ENCODE data around the gene IFNLR1. TPM values are rescaled to one million over a fixed set of nuclear protein-coding genes. Genes with fewer than 3 reads are reported as not detected.

IFNLR1 gene
- total and polyA plus RNA-seq, 9 of the 15 experiments (the other 6 are each of a cell fraction or from before 2014, with no cell fraction given): not detected

DNA sequence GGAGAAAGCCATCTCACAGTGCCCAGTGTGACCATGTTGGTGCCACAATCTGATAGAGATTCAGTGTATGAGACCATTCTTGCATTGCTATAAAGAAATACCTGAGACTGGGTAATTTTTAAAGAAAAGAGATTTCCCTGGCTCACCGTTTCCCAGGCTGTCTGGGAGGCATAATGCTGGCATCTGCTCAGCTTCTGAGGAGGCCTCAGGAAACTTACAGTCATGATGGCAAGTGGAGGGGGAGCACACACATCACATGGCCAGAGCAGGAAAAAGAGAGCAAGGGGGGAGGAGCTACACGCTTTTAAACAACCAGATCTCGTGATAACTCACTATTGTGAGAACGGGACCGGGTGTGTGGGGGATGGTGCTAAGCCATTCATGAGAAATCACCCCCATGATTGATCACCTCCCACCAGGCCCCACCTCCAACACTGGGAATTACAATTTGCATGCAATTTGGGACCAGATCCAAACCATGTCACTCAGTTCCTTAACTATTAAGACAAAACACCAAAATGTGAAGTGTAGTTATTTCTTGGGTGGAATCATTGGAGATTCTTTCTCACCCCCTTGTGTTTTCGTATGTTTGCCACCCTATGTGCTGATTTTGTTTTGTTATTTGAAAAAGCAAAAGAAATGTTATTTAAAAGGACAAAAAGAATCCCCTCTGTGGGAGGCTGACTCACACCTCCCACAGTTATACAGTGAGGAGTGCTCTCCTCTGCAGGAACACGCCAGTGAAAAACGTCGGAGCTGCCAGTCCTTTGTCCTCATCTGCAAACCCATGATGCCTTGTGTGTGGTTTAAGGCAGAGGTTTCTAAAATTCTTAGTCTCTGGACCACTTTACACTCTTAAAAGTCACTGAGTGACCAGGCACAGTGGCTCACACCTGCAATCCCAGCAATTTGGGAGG, 46.9 kb upstream of the IFNLR1 start:
- no peak overlapping the region for H3K4me3 ChIP-seq

More for the DNA sequence above, 46.9 kb upstream of the IFNLR1 start:
- TF ChIP-seq, protein P1, sequence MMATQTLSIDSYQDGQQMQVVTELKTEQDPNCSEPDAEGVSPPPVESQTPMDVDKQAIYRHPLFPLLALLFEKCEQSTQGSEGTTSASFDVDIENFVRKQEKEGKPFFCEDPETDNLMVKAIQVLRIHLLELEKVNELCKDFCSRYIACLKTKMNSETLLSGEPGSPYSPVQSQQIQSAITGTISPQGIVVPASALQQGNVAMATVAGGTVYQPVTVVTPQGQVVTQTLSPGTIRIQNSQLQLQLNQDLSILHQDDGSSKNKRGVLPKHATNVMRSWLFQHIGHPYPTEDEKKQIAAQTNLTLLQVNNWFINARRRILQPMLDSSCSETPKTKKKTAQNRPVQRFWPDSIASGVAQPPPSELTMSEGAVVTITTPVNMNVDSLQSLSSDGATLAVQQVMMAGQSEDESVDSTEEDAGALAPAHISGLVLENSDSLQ (IDR thresholded peaks at IDR 0.05): 0 out of 2 replicates have a peak, but pooled peaks have one; percentile 10
- peak; percentile 83 for TF ChIP-seq CHD2 (IDR thresholded peaks at IDR 0.05; ENCODE audit: low read depth, low read length)
- TF ChIP-seq ZNF316 (IDR thresholded peaks at IDR 0.05): peak; percentile 23; the same call in 1 of the 2 replicates
- no peak for TF ChIP-seq ARNT (IDR thresholded peaks at IDR 0.05)
- TF ChIP-seq LARP7 (IDR thresholded peaks at IDR 0.05): no peak
- TF ChIP-seq, protein P2, sequence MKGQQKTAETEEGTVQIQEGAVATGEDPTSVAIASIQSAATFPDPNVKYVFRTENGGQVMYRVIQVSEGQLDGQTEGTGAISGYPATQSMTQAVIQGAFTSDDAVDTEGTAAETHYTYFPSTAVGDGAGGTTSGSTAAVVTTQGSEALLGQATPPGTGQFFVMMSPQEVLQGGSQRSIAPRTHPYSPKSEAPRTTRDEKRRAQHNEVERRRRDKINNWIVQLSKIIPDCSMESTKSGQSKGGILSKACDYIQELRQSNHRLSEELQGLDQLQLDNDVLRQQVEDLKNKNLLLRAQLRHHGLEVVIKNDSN (CRISPR knock-in tag; IDR thresholded peaks at IDR 0.05): 0 out of 2 replicates have a peak, but pooled peaks have one; percentile 10
- TF ChIP-seq MEIS2 (IDR thresholded peaks at IDR 0.05; ENCODE audit: partially characterized antibody): peak; percentile 30
- Histone ChIP-seq H3K9ac (ENCODE audit: insufficient read depth in 1 of 2, low read depth in 2 of 2, low read length in 2 of 2) (no peak overlapping the region), H3K4me1 (replicated peaks in 1 of 2; ENCODE audit: control insufficient read depth in 2 of 2, insufficient read depth in 2 of 2, low read length in 2 of 2) (peaks cover 0 to 3% of the 10 kb centered on the region in 2 experiments; a peak in 1 of 5 replicates), H3K9me3 (replicated peaks; ENCODE audit: control insufficient read depth, insufficient read depth, low read depth, low read length) (no peaks in the 10 kb centered on the region), H3K79me2 (ENCODE audit: control insufficient read depth, insufficient read depth, low read length) (no peaks in the 10 kb centered on the region), H3K4me2 (ENCODE audit: insufficient read depth, low read length) (no peak overlapping the region), H4K20me1 (replicated peaks; ENCODE audit: control insufficient read depth, insufficient read depth, low read length) (0 out of 2 replicates have a peak, but pooled peaks cover 4% of the 10 kb centered on the region), H2AFZ (ENCODE audit: low read depth, low read length) (no peak overlapping the region), H3K27ac (ENCODE audit: extremely low read depth, low read depth, low read length) (no peak overlapping the region), H3K36me3 (ENCODE audit: control insufficient read depth, insufficient read depth, low read length) (no peaks in the 10 kb centered on the region), H3K27me3 (ENCODE audit: control insufficient read depth in 2 of 2, insufficient read depth in 2 of 2, low read length in 2 of 2) (peaks cover 36 to 63% of the 10 kb centered on the region in 2 experiments), H3K9me1 (ENCODE audit: control insufficient read depth, insufficient read depth, low read length) (no peaks in the 10 kb centered on the region)
- POLR2A ChIA-PET: no interaction called here
- FAIRE-seq (no peak), DNase-seq (ENCODE audit: extremely low read depth in 1 of 4, low spot score in 3 of 4) (no peak), ATAC-seq (no peak)
- 1% methylated on average over 9 of the region's 9 CpGs for WGBS (ENCODE audit: insufficient coverage, low coverage, missing lambda C conversion rate)
- no TSS peak for BruUV-seq (replicated peaks)
- CTCF ChIA-PET (ENCODE audit: low intra/inter-chr PET ratio): no interaction called here
- in situ Hi-C loops (cut with MboI) (no loop called here), intact Hi-C loops (cut with micrococcal nuclease) (no loop called here)

All from K562 (cell line).